Esophagus muscularis mucosa (tissue), 4 donors: ENCODE results near the gene SLC2A2. TPM values are rescaled to one million over a fixed set of nuclear protein-coding genes. Genes with fewer than 3 reads are reported as not detected.
A peak's percentile ranks its signal among the peaks of the same experiment; 100 is the strongest.

Experiments used
- DNase-seq: peaks from one replicate; pipeline ENCODE4 v3.0.0-alpha.2; 2017; ENCODE audit errors: extremely low spot score
- H3K27ac ChIP-seq, 4 donors: fragments of 200-600 bp; sonication (generic); replicated peaks in 1 of 4; 1 replicate in 3 of 4; 2 replicates in 1 of 4; pipeline ENCODE4 v1.5.1; 2016 to 2019; ENCODE audit warnings: mild to moderate bottlenecking in 1 of 4
- H3K27me3 ChIP-seq, 4 donors: fragments of 200-600 bp; sonication (generic); one replicate each; pipeline versions ENCODE4 v1.5.1 to v1.6.0; 2016 to 2019
- H3K36me3 ChIP-seq, 4 donors: fragments of 200-600 bp; sonication (generic); one replicate each; pipeline ENCODE4 v1.5.1; 2016 to 2019
- H3K4me1 ChIP-seq, 4 donors: fragments of 200-600 bp; sonication (generic); one replicate each; pipeline ENCODE4 v1.5.1; 2016 to 2019
- H3K4me3 ChIP-seq, 4 donors: fragments of 200-600 bp; sonication (generic); 1 replicate in 2 of 4; 2 replicates in 2 of 4; pipeline ENCODE4 v1.5.1; 2016 to 2019; ENCODE audit warnings: mild to moderate bottlenecking in 4 of 4, moderate library complexity in 1 of 4
- H3K9me3 ChIP-seq, 4 donors: fragments of 200-600 bp; sonication (generic); 1 replicate in 3 of 4; 2 replicates in 1 of 4; pipeline ENCODE4 v1.5.1; 2016 to 2019
- EP300 ChIP-seq: sonication (generic); formaldehyde crosslinking; IDR thresholded peaks from one replicate; pipeline ENCODE4 v1.6.1; 2017; ENCODE audit warnings: antibody characterized with exemption
- POLR2A ChIP-seq: fragments of 450-650 bp; IDR thresholded peaks from one replicate; pipeline ENCODE4 v1.6.1; 2017; ENCODE audit warnings: antibody characterized with exemption, moderate library complexity, mild to moderate bottlenecking, low read depth
- POLR2AphosphoS5 ChIP-seq, 2 donors: sonication (generic); formaldehyde crosslinking; IDR thresholded peaks; one replicate each; pipeline ENCODE4 v1.6.1; 2017; ENCODE audit warnings: antibody characterized with exemption in 2 of 2
- WGBS: methylation state at CpG from one replicate; pipeline ENCODE4 v1.1.5; 2018; 5-methylcytosine and 5-hydroxymethylcytosine counted together
- intact Hi-C: fragments of 100-400 bp; cut with DNase I; formaldehyde crosslinking; loops from one replicate; pipeline ENCODE4 v1.15.1; 2023
- total RNA-seq, 4 donors: library from RNA; depleted of rRNA; stranded (reverse); fragments of >200 nt; gene quantifications; one replicate each; pipeline versions ENCODE4 v1.1.0 to v1.2.1, GENCODE V29; 2016
- TF ChIP-seq, protein P1 (sequence below), 3 experiments: fragments of 200-600 bp in 2 of 3; fragments of 450-650 bp in 1 of 3; sonication (generic) in 2 of 3; IDR thresholded peaks; one replicate each; pipeline ENCODE4 v1.5.1; 2017 to 2019; ENCODE audit warnings: antibody characterized with exemption in 3 of 3, mild to moderate bottlenecking in 2 of 3, moderate library complexity in 1 of 3

SLC2A2 gene
- total RNA-seq, 4 donors from 2014 or later, result not detected

- Histone ChIP-seq H3K4me3 (no peak overlapping the region), H3K9me3 (no peaks in the 10 kb centered on the region), H3K4me1 (no peaks in the 10 kb centered on the region), H3K27me3 (no peaks in the 10 kb centered on the region), H3K27ac (no peak overlapping the region), H3K36me3 (no peaks in the 10 kb centered on the region)
- TF ChIP-seq EP300 (no peak), POLR2AphosphoS5 (IDR thresholded peaks at IDR 0.05) (no peak), POLR2A (no peak)
- TF ChIP-seq, protein P1, sequence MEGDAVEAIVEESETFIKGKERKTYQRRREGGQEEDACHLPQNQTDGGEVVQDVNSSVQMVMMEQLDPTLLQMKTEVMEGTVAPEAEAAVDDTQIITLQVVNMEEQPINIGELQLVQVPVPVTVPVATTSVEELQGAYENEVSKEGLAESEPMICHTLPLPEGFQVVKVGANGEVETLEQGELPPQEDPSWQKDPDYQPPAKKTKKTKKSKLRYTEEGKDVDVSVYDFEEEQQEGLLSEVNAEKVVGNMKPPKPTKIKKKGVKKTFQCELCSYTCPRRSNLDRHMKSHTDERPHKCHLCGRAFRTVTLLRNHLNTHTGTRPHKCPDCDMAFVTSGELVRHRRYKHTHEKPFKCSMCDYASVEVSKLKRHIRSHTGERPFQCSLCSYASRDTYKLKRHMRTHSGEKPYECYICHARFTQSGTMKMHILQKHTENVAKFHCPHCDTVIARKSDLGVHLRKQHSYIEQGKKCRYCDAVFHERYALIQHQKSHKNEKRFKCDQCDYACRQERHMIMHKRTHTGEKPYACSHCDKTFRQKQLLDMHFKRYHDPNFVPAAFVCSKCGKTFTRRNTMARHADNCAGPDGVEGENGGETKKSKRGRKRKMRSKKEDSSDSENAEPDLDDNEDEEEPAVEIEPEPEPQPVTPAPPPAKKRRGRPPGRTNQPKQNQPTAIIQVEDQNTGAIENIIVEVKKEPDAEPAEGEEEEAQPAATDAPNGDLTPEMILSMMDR (IDR thresholded peaks at IDR 0.05), result no peak
- DNase-seq, result no peak
- intact Hi-C loops, result no loop called here
- 92% methylated on average over 1 of the region's 1 CpG for WGBS
Observed at GRCh38 chr3:171039674-171040073, 13.2 kb upstream of the SLC2A2 start.

GRCh38 chr3:171038342-171038741 is 11.8 kb upstream of the SLC2A2 start:
- DNase-seq, result no peak
- Histone ChIP-seq H3K4me1 (no peaks in the 10 kb centered on the region), H3K4me3 (no peak overlapping the region), H3K9me3 (no peaks in the 10 kb centered on the region), H3K36me3 (no peaks in the 10 kb centered on the region), H3K27ac (no peak overlapping the region), H3K27me3 (no peaks in the 10 kb centered on the region)
- WGBS, result 26% methylated on average over 1 of the region's 1 CpG
- intact Hi-C loops, result no loop called here
- TF ChIP-seq, protein P1 (IDR thresholded peaks at IDR 0.05), result no peak
- no peak for TF ChIP-seq EP300
- TF ChIP-seq POLR2AphosphoS5 (IDR thresholded peaks at IDR 0.05), result no peak
- TF ChIP-seq POLR2A, result no peak

DNA sequence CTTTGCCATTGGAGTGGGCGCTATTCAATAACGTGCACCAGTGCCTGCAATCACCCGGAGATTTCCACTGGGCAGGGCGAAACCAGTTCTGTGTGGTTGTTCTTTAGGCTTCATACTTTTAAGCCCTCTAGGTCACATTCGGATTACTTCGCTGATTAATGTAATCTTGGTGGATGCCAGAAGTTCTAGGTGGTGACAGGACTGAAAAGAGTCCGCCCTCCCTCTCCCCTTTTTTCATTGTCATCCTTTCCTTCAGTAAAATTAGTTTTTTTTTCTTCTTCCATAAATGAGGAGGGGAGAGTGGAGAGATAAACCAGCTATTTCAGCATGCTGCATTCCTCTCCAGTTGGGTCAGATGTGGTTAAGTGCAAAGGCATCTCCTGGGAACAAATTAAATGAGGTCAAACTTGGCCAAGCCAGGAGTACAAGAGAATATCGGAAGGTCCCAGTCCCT is 2.3 kb upstream of the SLC2A2 start:
- Histone ChIP-seq H3K27ac (no peak overlapping the region), H3K9me3 (no peaks in the 10 kb centered on the region), H3K27me3 (no peaks in the 10 kb centered on the region), H3K4me1 (peaks cover 8 to 15% (median 15%) of the 10 kb centered on the region in 4 donors), H3K36me3 (no peaks in the 10 kb centered on the region), H3K4me3 (peak overlapping the region; percentile 42 to 45 (median 42))
- no peak for DNase-seq
- intact Hi-C loops, result no loop called here
- TF ChIP-seq POLR2A (no peak), POLR2AphosphoS5 (IDR thresholded peaks at IDR 0.05) (no peak), EP300 (no peak)
- TF ChIP-seq, protein P1 (IDR thresholded peaks at IDR 0.05), result no peak
- WGBS, result 50% methylated on average over 7 of the region's 8 CpGs

GRCh38 chr3:171028025-171028778 is 1.7 kb upstream of the SLC2A2 start:
- Histone ChIP-seq H3K4me3 (peak overlapping the region; percentile 42 to 45 (median 42)), H3K36me3 (no peaks in the 10 kb centered on the region), H3K27me3 (no peaks in the 10 kb centered on the region), H3K9me3 (no peaks in the 10 kb centered on the region), H3K27ac (no peak overlapping the region), H3K4me1 (peaks cover 8 to 15% (median 15%) of the 10 kb centered on the region in 4 donors)
- 9% methylated on average over 36 of the region's 39 CpGs for WGBS
- intact Hi-C loops, result no loop called here
- no peak for DNase-seq
- no peak for TF ChIP-seq EP300
- no peak for TF ChIP-seq POLR2A
- TF ChIP-seq, protein P1 (IDR thresholded peaks at IDR 0.05), result no peak
- TF ChIP-seq POLR2AphosphoS5 (IDR thresholded peaks at IDR 0.05), result no peak

- Histone ChIP-seq H3K36me3 (no peaks in the 10 kb centered on the region), H3K4me1 (peaks cover under 1 to 9% (median 8%) of the 10 kb centered on the region in 4 donors), H3K9me3 (no peaks in the 10 kb centered on the region), H3K27me3 (no peaks in the 10 kb centered on the region), H3K27ac (no peak overlapping the region), H3K4me3 (no peak overlapping the region)
- DNase-seq, result no peak
- intact Hi-C loops, result no loop called here
- TF ChIP-seq POLR2AphosphoS5 (IDR thresholded peaks at IDR 0.05) (no peak), POLR2A (no peak), EP300 (no peak)
- TF ChIP-seq, protein P1 (IDR thresholded peaks at IDR 0.05), result no peak
Observed at GRCh38 chr3:171023566-171023965, 3.0 kb downstream of the SLC2A2 start.
